HG02678 (cell line): ENCODE results near the gene DNAH14.
"Not testable (repeated sequence)": the region's sequence is repeated elsewhere in the genome, so short reads cannot be mapped to it uniquely, and the experiment has no call there.

Source experiments
- ATAC-seq: cut with Tn5 transposase; IDR thresholded peaks from one replicate; pipeline ENCODE4 v1.9.1; 2021; ENCODE audit warnings: mild to moderate bottlenecking, moderate library complexity; ENCODE audit not compliant: unreplicated experiment

DNAH14 gene

GRCh38 chr1:224920930-224921329 lies 8.5 kb upstream of the DNAH14 start:
- ATAC-seq: no peak

- ATAC-seq: no peak
Observed at GRCh38 chr1:224921354-224921753, 8.1 kb upstream of the DNAH14 start.

- peak; percentile 52 for ATAC-seq
Observed at GRCh38 chr1:224922404-224923164, 6.9 kb upstream of the DNAH14 start.

GRCh38 chr1:224923726-224924125 lies 5.7 kb upstream of the DNAH14 start:
- ATAC-seq: no peak

GRCh38 chr1:224927631-224928030 lies 1.8 kb upstream of the DNAH14 start:
- not testable (repeated sequence) for ATAC-seq

- no peak for ATAC-seq
Observed at GRCh38 chr1:224928906-224929305, 569 bp upstream of the DNAH14 start.

- ATAC-seq: no peak
Observed at GRCh38 chr1:224931605-224932004, 2.1 kb downstream of the DNAH14 start.

DNA sequence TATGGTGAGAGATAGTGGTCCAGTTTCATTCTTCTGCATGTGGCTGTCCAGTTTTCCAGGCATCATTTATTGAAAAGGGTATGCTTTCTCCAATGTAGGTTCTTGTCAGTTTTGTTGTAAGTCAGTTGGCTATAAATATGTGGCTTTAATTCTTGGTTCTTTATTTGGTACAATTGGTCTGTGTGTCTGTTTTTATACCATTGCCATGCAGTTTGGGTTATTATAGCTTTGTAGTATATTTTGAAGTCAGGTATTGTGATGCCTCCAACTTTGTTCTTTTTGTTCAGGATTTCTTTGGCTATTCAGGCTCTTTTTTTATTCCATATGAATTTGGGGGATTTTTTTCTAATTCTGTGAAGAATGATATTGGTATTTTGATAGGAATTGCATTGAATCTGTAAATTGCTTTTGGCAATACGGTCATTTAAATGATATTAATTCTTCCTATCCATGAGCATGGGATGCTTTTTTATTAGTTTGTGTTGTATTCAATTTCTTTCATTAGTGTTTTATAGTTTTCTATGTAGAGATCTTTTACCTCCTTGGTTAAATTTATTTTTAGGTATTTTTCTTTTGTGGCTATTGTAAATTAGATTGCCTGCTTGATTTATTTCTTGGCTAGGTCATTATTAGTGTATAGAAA lies 3.3 kb downstream of the DNAH14 start:
- ATAC-seq: no peak

DNA sequence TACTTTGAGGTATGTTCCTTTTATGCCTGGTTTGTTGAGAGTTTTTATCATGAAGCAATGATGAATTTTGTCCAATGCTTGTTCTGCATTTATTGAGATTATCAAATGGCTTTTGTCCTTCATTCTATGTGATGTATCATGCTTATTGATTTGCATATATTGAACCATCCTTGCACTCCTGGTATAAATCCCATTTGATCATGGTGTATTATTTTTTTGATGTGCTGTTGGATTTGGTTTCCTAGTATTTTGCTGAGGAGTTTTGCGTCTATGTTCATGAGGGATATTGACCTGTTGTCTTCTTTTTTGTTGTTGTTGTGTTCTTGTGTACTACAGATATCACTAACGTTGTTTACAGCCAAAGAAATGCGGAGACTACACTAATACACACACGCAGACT lies 4.1 kb downstream of the DNAH14 start:
- ATAC-seq: no peak

DNA sequence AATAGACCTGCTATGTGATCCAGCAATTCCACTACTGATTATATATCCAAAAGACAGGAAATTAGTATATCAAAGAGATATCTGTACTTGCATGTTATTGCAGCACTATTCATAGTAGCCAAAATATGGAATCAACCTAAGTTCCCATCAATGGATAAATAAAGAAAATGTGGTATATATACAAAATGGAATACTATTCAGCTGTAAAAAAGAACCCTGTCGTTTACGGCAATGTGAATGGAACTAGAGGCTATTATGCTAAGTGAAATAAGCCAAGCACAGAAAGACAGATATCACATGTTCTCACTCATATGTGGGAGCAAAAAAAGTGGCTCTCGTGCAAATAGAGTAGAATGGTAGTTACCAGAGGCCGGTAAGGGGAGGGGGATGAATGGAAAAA lies 9.2 kb downstream of the DNAH14 start:
- no peak for ATAC-seq

DNA sequence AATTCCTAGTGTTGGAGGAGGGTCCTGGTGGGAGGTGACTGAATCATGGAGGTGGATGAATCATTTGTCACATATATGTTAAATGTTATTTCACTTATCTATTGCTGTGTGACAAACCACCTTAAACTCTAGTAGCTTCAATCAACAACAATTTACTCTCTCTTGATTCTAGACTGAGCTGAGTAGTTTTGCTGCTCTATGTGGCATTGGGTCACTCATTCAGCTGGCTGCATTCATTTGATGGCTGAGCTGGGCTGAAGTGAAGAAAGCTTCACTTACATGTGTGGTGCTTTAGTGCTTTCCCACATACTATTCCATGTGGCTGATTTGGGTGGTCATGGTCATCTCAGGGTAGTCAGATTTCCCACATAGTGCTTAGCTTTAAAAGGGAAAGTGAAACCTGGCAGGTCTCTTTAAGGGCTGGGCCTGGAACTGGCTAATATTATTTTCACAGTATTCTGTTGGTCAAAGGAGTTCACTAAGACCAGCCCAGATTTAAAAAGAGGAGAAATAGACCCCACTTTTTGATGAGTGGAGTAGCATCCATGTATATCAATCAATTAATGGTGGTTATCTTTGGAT lies 10.5 kb downstream of the DNAH14 start:
- ATAC-seq: no peak

- ATAC-seq: not testable (repeated sequence)
Observed at GRCh38 chr1:224940735-224941134, 11.3 kb downstream of the DNAH14 start.

DNA sequence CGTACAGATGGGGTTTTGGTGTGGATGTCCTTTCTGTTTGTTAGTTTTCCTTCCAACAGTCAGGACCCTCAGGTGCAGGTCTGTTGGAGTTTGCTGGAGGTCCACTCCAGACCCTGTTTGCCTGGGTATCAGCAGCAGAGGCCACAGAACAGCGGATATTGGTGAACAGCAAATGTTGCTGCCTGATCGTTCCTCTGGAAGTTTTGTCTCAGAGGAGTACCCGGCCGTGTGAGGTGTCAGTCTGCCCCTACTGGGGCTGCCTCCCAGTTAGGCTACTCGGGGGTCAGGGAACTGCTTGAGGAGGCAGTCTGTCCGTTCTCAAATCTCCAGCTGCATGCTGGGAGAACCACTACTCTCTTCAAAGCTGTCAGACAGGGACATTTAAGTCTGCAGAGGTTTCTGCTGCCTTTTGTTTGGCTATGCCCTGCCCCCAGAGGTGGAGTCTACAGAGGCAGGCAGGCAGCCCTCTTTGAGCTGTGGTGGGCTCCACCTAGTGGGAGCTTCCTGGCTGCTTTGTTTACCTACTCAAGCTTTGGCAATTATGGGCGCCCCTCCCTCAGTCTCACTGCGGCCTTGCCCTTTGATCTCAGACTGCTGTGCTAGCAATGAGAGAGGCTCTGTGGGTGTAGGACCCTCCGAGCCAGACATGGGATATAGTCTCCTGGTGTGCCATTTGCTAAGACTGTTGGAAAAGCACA lies 16.3 kb downstream of the DNAH14 start:
- not testable (repeated sequence) for ATAC-seq

DNA sequence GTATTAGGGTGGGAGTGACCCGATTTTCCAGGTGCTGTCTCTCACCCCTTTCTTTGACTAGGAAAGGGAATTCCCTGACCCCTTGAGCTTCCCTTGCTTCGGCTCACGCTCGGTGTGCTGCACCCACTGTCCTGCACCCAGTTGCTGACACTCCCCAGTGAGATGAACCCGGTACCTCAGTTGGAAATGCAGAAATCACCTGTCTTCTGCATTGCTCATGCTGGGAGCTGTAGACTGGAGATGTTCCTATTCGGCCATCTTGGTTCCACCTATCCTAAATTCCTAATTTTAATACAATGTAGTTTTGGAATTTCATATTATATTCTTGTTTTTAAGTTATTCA lies 16.8 kb downstream of the DNAH14 start:
- not testable (repeated sequence) for ATAC-seq

DNA sequence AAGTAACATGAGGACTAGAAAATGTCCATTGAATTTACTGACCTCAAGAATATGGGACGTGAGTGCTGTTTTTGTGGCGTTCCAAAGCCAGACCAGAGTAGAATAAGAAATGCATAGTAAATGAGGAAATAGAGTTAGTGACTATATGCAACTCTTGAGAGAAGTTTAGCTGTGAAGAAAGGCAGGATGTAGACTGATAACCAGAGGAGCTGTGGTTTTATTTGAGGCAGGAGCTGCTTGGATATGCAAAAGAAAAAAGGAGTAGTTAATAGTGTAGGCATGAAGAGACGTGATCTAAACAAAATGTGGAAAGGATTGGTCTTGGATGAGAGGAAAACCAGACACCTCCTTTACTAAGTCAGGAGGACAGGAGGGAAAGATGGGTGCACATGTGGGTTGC lies 28.2 kb downstream of the DNAH14 start:
- no peak for ATAC-seq

GRCh38 chr1:224958490-224958889 lies 29.0 kb downstream of the DNAH14 start:
- no peak for ATAC-seq

DNA sequence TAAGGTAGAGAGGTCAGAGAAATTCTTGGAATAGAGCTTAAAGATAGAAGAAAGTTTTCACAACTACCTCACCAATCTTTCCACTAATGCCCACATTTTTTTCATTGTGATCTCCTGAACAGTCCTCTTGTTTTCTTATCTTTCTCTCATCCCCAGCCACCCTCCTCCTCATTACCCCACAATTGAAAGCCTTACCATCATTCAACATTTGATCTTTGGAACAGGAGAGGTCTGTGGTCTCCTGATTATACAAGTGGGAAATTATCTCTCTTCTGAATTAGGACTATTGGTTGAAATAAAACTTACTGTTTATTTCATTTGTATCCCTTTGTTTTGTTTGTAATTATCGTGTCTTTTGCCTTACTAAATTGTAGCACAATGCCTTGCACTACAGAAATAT lies 29.6 kb downstream of the DNAH14 start:
- ATAC-seq: no peak

GRCh38 chr1:224959656-224960055 lies 30.2 kb downstream of the DNAH14 start:
- ATAC-seq: no peak

DNA sequence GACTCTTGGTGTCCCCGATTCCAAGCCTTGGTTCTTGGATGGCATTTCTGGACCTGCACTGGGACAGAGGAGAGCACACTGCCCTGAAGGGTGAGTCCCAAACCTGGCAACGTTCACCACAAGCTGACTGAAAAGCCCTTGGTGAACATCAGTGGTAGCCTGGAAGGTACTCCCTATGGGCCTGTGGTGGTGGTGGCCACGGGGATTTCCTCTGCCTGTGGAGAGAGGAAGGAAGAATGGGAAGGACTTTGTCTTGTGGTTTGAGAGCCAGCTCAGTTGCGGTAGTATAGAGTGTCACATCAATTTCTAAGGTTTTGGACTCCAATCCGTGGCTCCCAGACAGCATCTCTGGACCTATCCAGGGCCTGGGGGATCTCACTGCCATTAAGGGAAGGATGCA lies 50.7 kb downstream of the DNAH14 start:
- ATAC-seq: no peak

DNA sequence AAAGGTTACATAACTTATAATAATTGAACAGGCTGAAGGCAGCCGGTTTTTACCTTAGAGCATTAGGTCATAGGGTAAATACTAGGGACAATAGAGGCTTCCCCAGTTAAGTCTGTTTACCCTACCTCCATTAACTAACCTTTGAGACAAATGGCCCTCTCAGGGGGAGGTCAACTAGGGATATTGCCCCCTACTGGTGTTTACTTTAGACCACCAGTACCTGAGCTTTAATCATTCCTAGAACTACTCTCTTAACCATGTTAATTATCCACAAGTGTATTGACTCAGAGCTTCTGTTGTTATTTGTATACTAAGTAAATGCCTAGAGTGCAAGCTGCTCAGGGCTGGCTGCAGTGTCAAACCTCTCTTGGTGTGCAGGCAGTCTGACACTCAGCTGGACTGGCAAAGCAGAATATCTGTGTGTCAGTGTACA lies 52.5 kb downstream of the DNAH14 start:
- not testable (repeated sequence) for ATAC-seq

GRCh38 chr1:224988042-224988441 lies 58.6 kb downstream of the DNAH14 start:
- ATAC-seq: no peak

DNA sequence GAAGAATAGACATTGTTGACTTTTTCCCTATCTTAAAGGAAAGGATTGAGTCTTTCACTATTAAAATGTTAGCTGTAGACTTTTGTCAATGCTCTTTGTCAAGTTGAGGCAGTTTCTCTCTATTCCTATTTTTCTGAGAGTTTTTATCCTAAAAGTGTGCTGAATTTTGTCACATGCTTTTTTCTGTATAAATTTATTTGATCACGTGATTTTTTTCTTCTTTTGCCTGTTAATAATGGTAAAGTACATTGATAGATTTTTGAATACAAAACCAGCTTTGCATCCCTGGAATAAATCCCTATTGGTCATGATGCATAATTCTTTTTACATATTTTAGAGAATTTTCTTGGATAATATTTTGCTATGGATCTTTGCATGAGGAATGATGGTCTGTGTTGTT lies 60.1 kb downstream of the DNAH14 start:
- no peak for ATAC-seq
